Sigmoid colon (tissue), 7 donors: ENCODE results near the gene PCDH12. TPM values are rescaled to one million over a fixed set of nuclear protein-coding genes. Genes with fewer than 3 reads are reported as not detected.

Experiments
- DNase-seq: peaks from one replicate; pipeline ENCODE4 v3.0.0-alpha.2; 2019
- H3K27ac ChIP-seq, 4 donors: fragments of 200-600 bp; sonication (generic); one replicate each; pipeline ENCODE4 v1.5.1; 2016 to 2019; ENCODE audit warnings: mild to moderate bottlenecking in 1 of 4
- H3K27me3 ChIP-seq, 3 donors: fragments of 200-600 bp; sonication (generic); one replicate each; pipeline ENCODE4 v1.5.1; 2019; ENCODE audit warnings: mild to moderate bottlenecking in 1 of 3
- H3K36me3 ChIP-seq, 4 donors: fragments of 200-600 bp; sonication (generic); one replicate each; pipeline ENCODE4 v1.5.1; 2016 to 2019
- H3K4me1 ChIP-seq, 4 donors: fragments of 200-600 bp; sonication (generic); one replicate each; pipeline ENCODE4 v1.5.1; 2017 to 2019
- H3K4me3 ChIP-seq, 4 donors: fragments of 200-600 bp; sonication (generic); one replicate each; pipeline ENCODE4 v1.5.1; 2017 to 2019; ENCODE audit warnings: mild to moderate bottlenecking in 2 of 4, moderate library complexity in 1 of 4
- H3K9me3 ChIP-seq, 4 donors: fragments of 200-600 bp in 3 of 4; sonication (generic) in 3 of 4; one replicate each; pipeline versions ENCODE4 v1.5.1 to v1.6.1; 2013 to 2019
- CTCF ChIP-seq, 4 experiments: fragments of 450-650 bp in 3 of 4; fragments of 200-600 bp in 1 of 4; IDR thresholded peaks; one replicate each; pipeline ENCODE4 v1.5.1; 2016 to 2019; ENCODE audit warnings: antibody characterized with exemption in 4 of 4, mild to moderate bottlenecking in 3 of 4, moderate library complexity in 2 of 4
- EP300 ChIP-seq, 4 donors: sonication (generic); formaldehyde crosslinking; IDR thresholded peaks; one replicate each; pipeline ENCODE4 v1.6.1; 2017; ENCODE audit warnings: antibody characterized with exemption in 4 of 4
- POLR2A ChIP-seq, 2 donors: fragments of 450-650 bp; IDR thresholded peaks; one replicate each; pipeline ENCODE4 v1.6.1; 2016; ENCODE audit warnings: antibody characterized with exemption in 2 of 2, mild to moderate bottlenecking in 2 of 2, moderate library complexity in 2 of 2
- POLR2AphosphoS5 ChIP-seq, 4 donors: sonication (generic); formaldehyde crosslinking; IDR thresholded peaks; one replicate each; pipeline ENCODE4 v1.6.1; 2017; ENCODE audit warnings: antibody characterized with exemption in 4 of 4
- WGBS, 2 donors: extraction: QIAGEN DNeasy Blood & Tissue Kit; methylation state at CpG; one replicate each; pipeline ENCODE4 v1.1.7; 2013; 5-methylcytosine and 5-hydroxymethylcytosine counted together
- intact Hi-C: fragments of 100-400 bp; cut with DNase I; formaldehyde crosslinking; loops from one replicate; pipeline ENCODE4 v1.15.1; 2023
- polyA plus RNA-seq, 3 donors: library from polyadenylated mRNA; stranded (reverse); fragments of 200-250 nt; gene quantifications; one replicate each; pipeline ENCODE4 v1.2.3, GENCODE V29; 2013
- total RNA-seq, 4 donors: library from RNA; depleted of rRNA; stranded (reverse); fragments of >200 nt; gene quantifications; one replicate each; pipeline ENCODE4 v1.1.0, GENCODE V29; 2016
- donor health status: healthy with polysubstance abuse.
- donor health status: Bipolar disorder and iron deficiency.
- donor health status: healthy.

The PCDH12 gene
- total and polyA plus RNA-seq, 7 donors: 0.23 to 6.2 (median 0.69) TPM

GRCh38 chr5:141969783-141970771, 12.1 kb upstream of the PCDH12 start:
- DNase-seq: no peak
- peaks cover 0 to 39% (median 30%) of the 10 kb centered on the region in 4 donors for H3K4me1 ChIP-seq
- intact Hi-C loops: loop anchor here (2.0 to 5.0 kb wide), 2 partner anchors 43 to 48 kb away; partner anchors contain the start of genes DELE1 and GNPDA1
- H3K27ac ChIP-seq: peak overlapping the region; percentile 94 to 96 (median 94)
- WGBS, 2 donors: 53 to 68% methylated on average over 2 of the region's 2 CpGs
- H3K36me3 ChIP-seq: peaks cover 6 to 35% (median 9%) of the 10 kb centered on the region in 4 donors
- H3K9me3 ChIP-seq: no peaks in the 10 kb centered on the region
- no peaks in the 10 kb centered on the region for H3K27me3 ChIP-seq
- H3K4me3 ChIP-seq: peak overlapping the region; percentile 65 to 84 (median 70)
- TF ChIP-seq CTCF (IDR thresholded peaks at IDR 0.05) (no peak), POLR2AphosphoS5 (IDR thresholded peaks at IDR 0.05) (no peak), POLR2A (IDR thresholded peaks at IDR 0.05) (no peak), EP300 (IDR thresholded peaks at IDR 0.05) (no peak)

- Histone ChIP-seq H3K36me3 (peaks cover 6 to 25% (median 8%) of the 10 kb centered on the region in 4 donors), H3K27me3 (no peaks in the 10 kb centered on the region), H3K4me3 (peak within 1 kb of the TSS; percentile 65 to 84 (median 70)), H3K27ac (peak within 1 kb of the TSS; percentile 94 to 96 (median 94)), H3K4me1 (peaks cover 0 to 29% (median 24%) of the 10 kb centered on the region in 4 donors), H3K9me3 (no peaks in the 10 kb centered on the region)
- TF ChIP-seq EP300 (IDR thresholded peaks at IDR 0.05) (no peak), POLR2AphosphoS5 (IDR thresholded peaks at IDR 0.05) (peak; percentile 88 to 97 (median 93)), POLR2A (IDR thresholded peaks at IDR 0.05) (peak; percentile 70 to 87), CTCF (IDR thresholded peaks at IDR 0.05) (peak; percentile 86 to 96 (median 95))
- WGBS, 2 donors: 0% methylated on average over 63 of the region's 63 CpGs
- peak; percentile 96 for DNase-seq
- intact Hi-C loops: loop anchor here (2.0 to 5.0 kb wide), 2 partner anchors 44 to 47 kb away; partner anchors contain the start of genes DELE1 and GNPDA1
These were observed 11.1 kb upstream of the PCDH12 start, which contains the start of gene RNF14 for GRCh38 chr5:141968914-141969608. TSS of gene RNF14 (plus strand) at chr5:141969105. CDS start at chr5:141973589, 4,484 bp downstream.

- Histone ChIP-seq H3K4me3 (no peak overlapping the region), H3K4me1 (peaks cover 0 to 22% (median 20%) of the 10 kb centered on the region in 4 donors), H3K9me3 (no peaks in the 10 kb centered on the region), H3K27ac (no peak overlapping the region), H3K36me3 (peaks cover 0 to 4% (median 0%) of the 10 kb centered on the region in 4 donors), H3K27me3 (no peaks in the 10 kb centered on the region)
- WGBS, 2 donors: 92 to 97% methylated on average over 2 of the region's 2 CpGs
- TF ChIP-seq EP300 (IDR thresholded peaks at IDR 0.05) (no peak), POLR2A (IDR thresholded peaks at IDR 0.05) (no peak), CTCF (IDR thresholded peaks at IDR 0.05) (no peak), POLR2AphosphoS5 (IDR thresholded peaks at IDR 0.05) (no peak)
- intact Hi-C loops: loop anchor here (5.0 kb wide), 1 partner anchor 45 kb away; the partner anchor contains the start of gene DELE1
- no peak for DNase-seq
These were observed 8.9 kb upstream of the PCDH12 start for GRCh38 chr5:141966963-141967333.

GRCh38 chr5:141966275-141966962, 8.4 kb upstream of the PCDH12 start:
- Histone ChIP-seq H3K27ac (no peak overlapping the region), H3K4me1 (peaks cover 0 to 22% (median 20%) of the 10 kb centered on the region in 4 donors), H3K9me3 (no peaks in the 10 kb centered on the region), H3K27me3 (no peaks in the 10 kb centered on the region), H3K36me3 (no peaks in the 10 kb centered on the region), H3K4me3 (no peak overlapping the region)
- no peak for DNase-seq
- TF ChIP-seq CTCF (IDR thresholded peaks at IDR 0.05) (no peak), POLR2AphosphoS5 (IDR thresholded peaks at IDR 0.05) (no peak), POLR2A (IDR thresholded peaks at IDR 0.05) (no peak), EP300 (IDR thresholded peaks at IDR 0.05) (no peak)
- intact Hi-C loops: loop anchor here (5.0 kb wide), 1 partner anchor 44 kb away; the partner anchor contains the start of gene DELE1
- 88 to 91% methylated on average over 4 of the region's 4 CpGs for WGBS, 2 donors
